HG03066 (cell line): Measurements from ENCODE around the gene NDUFA8.
"Not testable (repeated sequence)": the region's sequence is repeated elsewhere in the genome, so short reads cannot be mapped to it uniquely, and the experiment has no call there.

ENCODE experiments used
- ATAC-seq: cut with Tn5 transposase; IDR thresholded peaks from one replicate; pipeline ENCODE4 v1.9.1; 2021; ENCODE audit warnings: low read depth; ENCODE audit not compliant: unreplicated experiment

The NDUFA8 gene

DNA sequence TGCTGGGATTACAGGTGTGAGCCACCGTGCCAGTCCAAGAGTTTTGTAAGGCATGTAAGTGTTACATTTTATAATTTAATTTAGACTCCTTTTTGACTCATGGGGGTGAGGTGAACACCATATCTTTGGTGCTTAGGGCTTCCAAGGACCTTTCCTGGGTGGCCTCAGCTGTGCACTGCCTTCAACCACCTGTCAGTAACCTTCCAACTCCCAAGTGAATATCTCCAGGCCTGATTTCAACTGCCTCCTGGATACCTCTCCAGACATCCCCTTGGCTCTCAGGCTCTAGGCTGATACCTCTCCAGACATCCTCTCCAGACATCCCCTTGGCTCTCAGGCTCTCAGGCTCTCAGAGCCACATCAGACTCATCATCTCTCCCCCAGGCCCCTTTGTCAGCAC lies 35.5 kb downstream of the NDUFA8 start:
- ATAC-seq = no peak

DNA sequence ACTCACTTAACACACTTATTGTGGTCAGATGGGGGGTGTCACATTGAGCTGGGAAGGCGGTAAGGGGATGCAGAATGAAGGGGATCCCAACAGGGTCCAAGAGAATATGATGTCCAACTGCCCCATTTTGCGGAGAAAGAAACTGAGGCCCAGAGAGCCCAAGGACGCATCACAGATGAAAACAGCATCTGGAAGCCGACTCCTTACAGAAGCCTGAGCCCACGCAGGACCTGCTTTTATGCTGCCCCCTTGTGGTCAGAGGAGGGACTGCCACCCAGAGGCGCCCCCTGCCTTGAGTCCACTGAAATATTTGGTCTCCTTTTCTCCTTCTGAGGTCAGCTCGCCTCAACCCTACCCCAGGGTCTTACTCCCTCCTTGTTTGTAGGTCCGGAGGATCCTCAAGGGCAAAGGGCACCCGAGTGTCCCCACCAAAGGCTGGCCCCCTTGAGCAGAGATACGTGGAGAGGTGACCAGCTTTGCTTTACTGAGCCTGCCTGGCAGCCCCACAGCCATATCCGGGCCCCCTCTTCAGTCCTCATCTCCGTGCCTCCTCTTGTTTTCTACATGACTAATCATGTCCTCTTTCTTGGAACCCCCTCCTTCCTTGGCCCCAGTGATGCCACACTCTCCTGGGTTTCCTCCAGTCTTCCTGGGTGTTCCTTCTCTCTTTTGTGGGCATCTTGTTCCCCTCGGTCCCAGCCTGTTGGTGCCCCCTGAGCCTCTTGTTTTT lies 36.5 kb downstream of the NDUFA8 start:
- ATAC-seq = peak; percentile 48

- no peak for ATAC-seq
These were observed 37.1 kb downstream of the NDUFA8 start for GRCh38 chr9:122122468-122122867.

GRCh38 chr9:122121931-122122330 lies 37.6 kb downstream of the NDUFA8 start:
- ATAC-seq = no peak

DNA sequence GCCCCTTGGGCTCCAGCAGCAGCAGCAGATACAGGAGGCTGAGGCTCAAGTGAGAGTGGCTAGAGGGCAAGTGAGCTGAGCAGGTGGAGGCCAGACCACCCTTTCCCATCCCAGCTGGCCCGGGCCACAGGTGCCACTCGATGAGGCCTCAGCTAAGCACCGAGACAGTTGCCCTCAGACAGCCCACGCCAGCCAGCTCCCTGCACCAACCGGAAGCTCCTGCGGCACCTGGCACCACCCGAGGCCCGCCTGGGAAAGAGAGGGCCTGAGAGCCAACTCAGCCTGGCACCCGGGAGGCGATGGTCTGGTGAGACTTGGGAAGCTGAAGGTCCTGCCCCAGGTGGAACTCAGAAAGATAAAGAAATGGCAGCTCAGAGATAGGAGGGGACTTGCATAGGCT lies 38.2 kb downstream of the NDUFA8 start:
- no peak for ATAC-seq

GRCh38 chr9:122120316-122121071 lies 39.1 kb downstream of the NDUFA8 start:
- no peak for ATAC-seq

DNA sequence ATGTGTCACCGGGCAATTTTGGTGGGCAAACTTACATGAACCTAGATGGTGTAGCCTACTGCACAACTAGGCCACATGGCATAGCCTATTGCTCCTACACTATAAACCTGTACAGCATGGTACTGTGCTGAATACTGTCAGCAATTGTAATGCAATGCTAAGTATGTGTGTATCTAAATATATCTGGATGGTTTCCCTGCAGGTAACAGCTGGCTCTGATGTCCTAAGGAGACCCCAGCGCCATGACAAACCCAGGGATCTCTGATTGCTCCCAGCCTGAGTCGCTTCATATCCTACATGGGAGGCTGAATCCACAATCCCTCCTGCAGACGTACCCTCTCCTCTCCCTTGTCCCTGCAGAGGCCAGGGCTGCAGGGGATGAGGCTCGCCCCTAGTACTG lies 39.9 kb downstream of the NDUFA8 start:
- ATAC-seq = no peak

DNA sequence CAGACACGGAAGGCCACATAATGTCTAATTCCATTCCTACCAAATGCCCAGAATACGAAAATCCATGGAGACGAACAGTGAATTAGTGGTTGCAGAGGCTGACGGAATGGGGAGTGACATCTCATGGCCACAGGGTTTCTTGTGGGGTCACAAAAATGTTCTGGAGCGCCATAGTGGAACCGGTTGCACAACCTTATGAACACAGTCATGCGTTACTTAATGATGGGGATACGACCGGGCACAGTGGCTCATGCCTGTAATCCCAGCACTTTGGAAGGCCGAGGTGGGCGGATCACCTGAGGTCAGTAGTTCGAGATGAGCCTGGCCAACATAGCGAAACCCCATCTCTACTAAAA lies 40.4 kb downstream of the NDUFA8 start:
- ATAC-seq = no peak

- ATAC-seq = no peak
These were observed 41.0 kb downstream of the NDUFA8 start for GRCh38 chr9:122118343-122119165.

- not testable (repeated sequence) for ATAC-seq
These were observed 42.3 kb downstream of the NDUFA8 start for GRCh38 chr9:122117241-122117640.

GRCh38 chr9:122116448-122117173 lies 43.0 kb downstream of the NDUFA8 start:
- no peak for ATAC-seq

GRCh38 chr9:122116040-122116439 lies 43.5 kb downstream of the NDUFA8 start:
- no peak for ATAC-seq

DNA sequence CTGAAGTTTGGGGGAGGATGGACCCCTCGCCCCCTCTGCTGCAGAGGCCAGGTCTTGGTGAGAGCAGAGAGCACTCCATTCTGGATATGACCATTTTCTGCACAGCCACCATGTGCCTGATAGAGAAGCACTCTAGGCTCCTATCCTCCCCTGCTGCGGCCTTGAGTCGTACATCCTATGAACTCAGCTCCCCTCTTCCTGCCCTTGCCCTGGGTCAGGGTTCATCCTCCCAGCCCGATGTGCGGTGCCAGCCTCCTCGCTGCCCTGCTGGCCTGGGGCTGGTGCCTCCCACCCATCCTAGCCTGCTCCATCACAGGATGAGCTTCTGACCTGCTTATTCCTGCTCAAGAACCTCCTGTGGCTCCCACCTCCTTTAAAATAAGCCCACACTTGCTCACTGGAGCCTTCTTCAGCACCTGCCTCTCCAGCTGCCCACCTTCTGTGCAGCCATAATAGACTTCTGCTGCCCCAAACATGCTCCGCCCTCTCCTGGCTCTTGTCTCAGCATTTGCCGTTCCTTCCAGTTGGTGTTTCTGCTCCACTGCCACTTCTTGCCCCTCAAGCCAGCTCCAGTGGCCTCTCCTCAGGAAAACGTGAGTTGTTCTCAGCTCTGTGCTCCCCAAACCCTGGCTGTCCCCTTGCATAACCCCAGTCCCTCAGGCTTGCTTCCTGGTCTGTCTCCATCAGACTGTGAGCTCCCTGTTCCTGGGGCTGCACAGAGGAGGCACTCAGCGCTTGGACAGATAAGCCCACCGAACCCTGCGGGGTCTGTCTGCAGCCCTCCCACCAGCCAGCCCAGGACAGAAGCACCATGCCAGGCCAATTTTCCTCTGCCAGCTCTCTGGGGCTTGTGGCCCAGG lies 44.2 kb downstream of the NDUFA8 start:
- no peak for ATAC-seq

DNA sequence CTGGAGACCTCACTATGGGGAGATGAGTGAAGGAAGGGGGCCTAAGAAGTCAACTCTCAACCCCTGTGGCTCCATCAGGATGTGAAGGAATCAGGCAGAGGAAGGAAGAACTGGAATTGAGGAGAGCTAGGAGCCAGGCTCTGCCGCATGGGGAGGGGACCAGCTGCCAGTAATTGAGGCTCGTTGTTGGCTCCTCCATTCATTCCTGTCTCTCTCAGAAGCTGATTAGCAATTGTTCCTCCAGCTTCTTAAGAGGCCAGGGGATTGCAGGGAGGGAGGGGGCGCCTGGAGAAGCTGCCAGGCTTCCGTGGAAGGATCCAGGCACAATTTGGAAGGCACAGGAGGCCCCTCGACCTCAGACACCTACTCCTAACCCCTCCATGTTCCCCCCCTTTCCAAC lies 46.0 kb downstream of the NDUFA8 start:
- ATAC-seq = no peak

DNA sequence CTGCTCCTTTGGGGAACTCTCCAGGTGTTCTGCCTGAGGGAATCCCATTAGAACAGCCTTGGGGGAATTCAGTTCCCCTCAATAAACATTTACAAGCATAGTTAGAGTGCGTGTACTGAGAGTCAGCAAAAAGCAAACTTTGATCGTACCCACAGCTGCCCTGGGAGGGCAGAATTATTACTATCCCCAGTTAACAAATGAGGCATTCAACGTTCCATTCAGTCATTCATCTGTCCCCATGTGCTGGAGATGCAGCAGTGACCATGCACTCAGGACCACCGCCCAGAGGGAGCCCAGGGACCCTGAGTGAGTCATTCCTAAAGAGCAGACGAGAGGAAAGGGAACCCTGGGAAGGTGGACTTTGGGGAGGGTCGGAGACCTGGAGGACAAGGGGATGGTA lies 47.3 kb downstream of the NDUFA8 start:
- ATAC-seq = no peak

DNA sequence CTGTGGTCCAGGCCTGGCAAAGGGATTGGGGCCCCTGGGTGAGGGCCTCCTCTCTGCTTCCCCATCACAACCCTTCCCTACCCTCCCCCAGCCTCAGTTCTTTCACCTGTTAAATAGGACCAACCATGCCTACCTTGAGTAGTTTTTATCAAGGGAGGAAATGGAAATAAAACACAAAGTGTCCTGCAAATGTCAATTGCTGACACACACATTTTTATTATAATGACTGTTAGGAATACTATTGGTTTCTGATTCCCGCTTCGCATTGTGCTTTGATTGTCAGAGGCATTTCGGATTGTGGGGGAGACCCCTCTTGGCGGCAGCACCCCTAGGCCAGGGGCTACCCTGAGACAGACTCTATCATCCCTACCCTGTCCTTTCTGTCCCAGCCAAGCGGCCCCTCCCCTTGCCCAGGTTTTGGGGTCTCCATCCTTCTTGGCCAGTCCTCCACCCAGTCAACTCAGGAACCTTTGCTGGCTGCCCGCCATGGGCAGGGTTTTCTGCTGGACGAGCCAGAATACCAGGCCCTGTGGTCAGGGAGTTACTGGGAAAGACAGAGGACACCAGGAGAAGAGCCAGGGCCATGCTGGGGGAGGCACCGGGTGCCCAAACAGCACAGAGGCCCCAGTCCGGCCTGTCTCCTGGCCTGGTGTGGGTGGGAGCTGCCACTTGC lies 48.0 kb downstream of the NDUFA8 start:
- no peak for ATAC-seq

DNA sequence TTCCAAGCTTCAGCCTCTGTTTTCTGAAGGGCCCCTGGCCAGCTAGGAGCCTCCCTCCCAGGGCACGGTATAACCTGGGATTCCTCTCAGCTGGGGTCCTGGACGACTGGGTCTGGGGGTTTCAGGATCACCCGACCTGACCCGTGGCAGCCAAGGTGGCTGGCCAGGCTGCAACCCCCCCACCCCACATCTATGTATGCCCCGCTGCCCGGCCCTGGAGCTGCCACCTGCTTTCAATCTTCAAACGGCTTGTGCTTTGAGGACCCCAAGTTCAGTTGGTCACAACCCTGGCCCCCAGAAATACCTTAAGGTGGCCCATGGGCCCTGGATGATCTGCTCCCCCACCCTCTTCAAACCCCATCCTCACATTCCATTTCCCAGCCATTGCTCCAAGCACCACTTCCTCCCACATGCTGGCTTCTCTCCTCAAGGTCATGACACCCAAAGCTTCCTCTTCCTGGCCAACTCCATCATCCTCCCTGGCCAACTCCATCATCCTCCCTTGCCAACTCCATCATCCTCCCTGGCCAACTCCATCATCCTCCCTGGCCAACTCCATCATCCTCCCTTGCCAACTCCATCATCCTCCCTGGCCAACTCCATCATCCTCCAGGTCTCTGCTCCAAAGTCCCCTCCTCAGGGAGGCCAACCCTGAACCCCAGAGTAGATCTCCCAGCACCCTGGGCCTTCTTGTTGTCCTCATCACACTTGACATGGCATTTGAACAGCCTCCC lies 49.3 kb downstream of the NDUFA8 start:
- no peak for ATAC-seq

DNA sequence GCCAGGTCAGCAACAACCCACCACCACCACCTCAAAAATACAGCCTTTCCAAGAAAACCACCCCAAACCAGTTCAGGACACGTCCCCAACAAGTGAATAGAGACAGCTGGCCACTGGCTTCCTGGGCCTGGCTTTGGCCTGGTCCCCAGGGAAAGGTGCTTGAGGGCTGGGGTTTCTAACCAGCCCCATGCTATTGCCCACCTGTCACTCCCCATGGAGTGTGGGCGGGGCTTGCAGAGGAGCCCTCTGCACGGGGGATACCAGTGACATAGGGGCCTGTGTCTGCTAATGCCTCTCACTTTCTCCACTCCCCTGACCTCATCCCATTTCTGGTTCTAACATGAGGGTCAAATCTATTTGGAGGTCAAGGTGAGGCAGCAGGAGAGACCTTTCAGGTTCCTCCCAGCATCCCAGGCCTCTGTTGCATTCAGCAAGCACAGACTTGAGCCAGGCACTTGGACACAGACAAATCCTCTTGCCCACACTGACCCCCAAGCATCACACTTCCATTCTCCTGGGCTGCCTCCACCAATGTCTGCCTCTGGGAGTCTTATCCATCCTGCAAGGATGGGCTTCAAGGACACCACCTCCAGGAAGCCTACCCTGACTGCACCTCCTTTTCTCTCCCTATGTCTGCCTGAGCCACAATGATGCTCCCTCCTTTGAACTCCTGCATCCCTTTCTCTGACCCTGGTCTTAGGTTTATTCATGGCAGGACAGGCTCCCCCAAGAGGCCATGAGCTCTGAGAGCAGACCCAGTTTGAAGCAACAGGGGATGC lies 50.4 kb downstream of the NDUFA8 start:
- ATAC-seq = no peak
